Measurements from ENCODE around the gene SMARCC1.
"Not testable (repeated sequence)": the region's sequence is repeated elsewhere in the genome, so short reads cannot be mapped to it uniquely, and the experiment has no call there.

SMARCC1 gene

GRCh38 chr3:47741925-47742324, 39.8 kb downstream of the SMARCC1 start:
- H3K4me3 ChIP-seq (ENCODE audit: low read length in 2 of 2) = no peak overlapping the region
- H3K27ac ChIP-seq (ENCODE audit: low read length) = no peak overlapping the region
- no peak overlapping the region for H3K9ac ChIP-seq (ENCODE audit: low read length in 2 of 2)
- no peaks in the 10 kb centered on the region for H3K4me1 ChIP-seq (ENCODE audit: control insufficient read depth, insufficient read depth, low read length)
- no peaks in the 10 kb centered on the region for H3K9me3 ChIP-seq (ENCODE audit: control insufficient read depth in 2 of 2, low read length in 2 of 2)
- H3K36me3 ChIP-seq (ENCODE audit: control insufficient read depth in 2 of 2, insufficient read depth in 2 of 2, low read length in 2 of 2) = peaks cover 2 to 10% of the 10 kb centered on the region in 2 donors
- no peaks in the 10 kb centered on the region for H3K27me3 ChIP-seq (ENCODE audit: control insufficient read depth in 1 of 2, insufficient read depth in 2 of 2, low read length in 2 of 2)

DNA sequence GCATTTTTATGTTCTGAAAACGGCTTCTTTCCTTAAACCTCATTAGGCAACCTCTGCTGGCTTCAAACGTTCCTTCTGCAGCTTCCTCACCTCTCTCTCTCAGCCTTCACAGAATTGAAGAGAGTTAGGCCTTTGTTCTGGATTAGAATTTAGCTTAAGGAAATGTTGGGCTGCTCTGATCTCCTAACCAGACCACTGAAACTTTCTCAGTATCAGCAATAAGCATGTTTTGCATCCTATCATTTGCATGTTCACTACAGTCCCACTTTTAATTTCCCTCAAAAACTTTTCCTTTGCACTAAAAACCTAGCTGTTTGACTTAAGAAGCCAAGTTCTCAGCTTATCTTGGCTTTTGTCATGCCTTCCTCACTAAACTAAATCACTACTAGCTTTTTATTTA, 49.5 kb downstream of the SMARCC1 start:
- H3K9ac ChIP-seq (ENCODE audit: low read length in 2 of 2) = no peak overlapping the region
- peaks cover 14 to 18% of the 10 kb centered on the region in 2 donors for H3K36me3 ChIP-seq (ENCODE audit: control insufficient read depth in 2 of 2, insufficient read depth in 2 of 2, low read length in 2 of 2)
- H3K4me1 ChIP-seq (ENCODE audit: control insufficient read depth, insufficient read depth, low read length) = no peaks in the 10 kb centered on the region

GRCh38 chr3:47731061-47731460, 50.6 kb downstream of the SMARCC1 start:
- H3K27me3 ChIP-seq (ENCODE audit: control insufficient read depth in 1 of 2, insufficient read depth in 2 of 2, low read length in 2 of 2) = no peaks in the 10 kb centered on the region
- H3K9ac ChIP-seq (ENCODE audit: low read length in 2 of 2) = no peak overlapping the region
- H3K4me3 ChIP-seq (ENCODE audit: low read length in 2 of 2) = no peak overlapping the region
- peaks cover 20 to 22% of the 10 kb centered on the region in 2 donors for H3K36me3 ChIP-seq (ENCODE audit: control insufficient read depth in 2 of 2, insufficient read depth in 2 of 2, low read length in 2 of 2)
- H3K27ac ChIP-seq (ENCODE audit: low read length) = no peak overlapping the region
- H3K4me1 ChIP-seq (ENCODE audit: control insufficient read depth, insufficient read depth, low read length) = no peaks in the 10 kb centered on the region
- H3K9me3 ChIP-seq (ENCODE audit: control insufficient read depth in 2 of 2, low read length in 2 of 2) = no peaks in the 10 kb centered on the region

More for the DNA sequence above, 49.5 kb downstream of the SMARCC1 start:
- Histone ChIP-seq H3K27me3 (ENCODE audit: control insufficient read depth in 1 of 2, insufficient read depth in 2 of 2, low read length in 2 of 2) (no peaks in the 10 kb centered on the region), H3K27ac (ENCODE audit: low read length) (no peak overlapping the region), H3K9me3 (ENCODE audit: control insufficient read depth in 2 of 2, low read length in 2 of 2) (no peaks in the 10 kb centered on the region), H3K4me3 (ENCODE audit: low read length in 2 of 2) (no peak overlapping the region)

GRCh38 chr3:47722859-47723258, 58.8 kb downstream of the SMARCC1 start:
- Histone ChIP-seq H3K4me1 (ENCODE audit: control insufficient read depth, insufficient read depth, low read length) (no peaks in the 10 kb centered on the region), H3K36me3 (ENCODE audit: control insufficient read depth in 2 of 2, insufficient read depth in 2 of 2, low read length in 2 of 2) (peaks cover 8 to 12% of the 10 kb centered on the region in 2 donors), H3K9me3 (ENCODE audit: control insufficient read depth in 2 of 2, low read length in 2 of 2) (no peaks in the 10 kb centered on the region), H3K4me3 (ENCODE audit: low read length in 2 of 2) (no peak overlapping the region), H3K9ac (ENCODE audit: low read length in 2 of 2) (no peak overlapping the region), H3K27ac (ENCODE audit: low read length) (no peak overlapping the region), H3K27me3 (ENCODE audit: control insufficient read depth in 1 of 2, insufficient read depth in 2 of 2, low read length in 2 of 2) (no peaks in the 10 kb centered on the region)

DNA sequence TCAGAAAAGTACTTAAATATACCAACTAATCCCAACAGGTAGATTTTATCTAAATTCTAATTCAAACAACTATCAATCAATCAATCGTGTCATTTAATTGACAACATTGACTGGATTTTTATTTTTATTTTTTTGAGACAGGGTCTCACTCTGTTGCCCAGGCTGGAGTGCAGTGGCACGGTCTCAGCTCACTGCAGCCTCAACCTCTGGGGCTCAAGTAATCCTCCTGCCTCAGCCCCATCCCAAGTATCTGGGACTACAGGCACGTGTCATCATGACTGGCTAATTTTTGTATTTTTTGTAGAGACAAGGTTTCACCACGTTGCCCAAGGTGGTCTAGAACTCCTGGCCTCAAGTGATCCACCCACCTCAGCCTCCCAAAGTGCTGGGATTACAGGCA, 64.2 kb downstream of the SMARCC1 start:
- peaks cover 7 to 16% of the 10 kb centered on the region in 2 donors for H3K36me3 ChIP-seq (ENCODE audit: control insufficient read depth in 2 of 2, insufficient read depth in 2 of 2, low read length in 2 of 2)
- H3K27ac ChIP-seq (ENCODE audit: low read length); H3K9me3 ChIP-seq (ENCODE audit: control insufficient read depth in 2 of 2, low read length in 2 of 2); H3K4me3 ChIP-seq (ENCODE audit: low read length in 2 of 2); H3K9ac ChIP-seq (ENCODE audit: low read length in 2 of 2); H3K27me3 ChIP-seq (ENCODE audit: control insufficient read depth in 1 of 2, insufficient read depth in 2 of 2, low read length in 2 of 2); H3K4me1 ChIP-seq (ENCODE audit: control insufficient read depth, insufficient read depth, low read length): not testable (repeated sequence)

GRCh38 chr3:47716656-47717055, 65.0 kb downstream of the SMARCC1 start:
- H3K4me3 ChIP-seq (ENCODE audit: low read length in 2 of 2) = no peak overlapping the region
- no peaks in the 10 kb centered on the region for H3K27me3 ChIP-seq (ENCODE audit: control insufficient read depth in 1 of 2, insufficient read depth in 2 of 2, low read length in 2 of 2)
- no peaks in the 10 kb centered on the region for H3K9me3 ChIP-seq (ENCODE audit: control insufficient read depth in 2 of 2, low read length in 2 of 2)
- H3K4me1 ChIP-seq (ENCODE audit: control insufficient read depth, insufficient read depth, low read length) = no peaks in the 10 kb centered on the region
- no peak overlapping the region for H3K9ac ChIP-seq (ENCODE audit: low read length in 2 of 2)
- H3K36me3 ChIP-seq (ENCODE audit: control insufficient read depth in 2 of 2, insufficient read depth in 2 of 2, low read length in 2 of 2) = peaks cover 7 to 17% of the 10 kb centered on the region in 2 donors
- H3K27ac ChIP-seq (ENCODE audit: low read length) = no peak overlapping the region

GRCh38 chr3:47715928-47716327, 65.8 kb downstream of the SMARCC1 start:
- Histone ChIP-seq H3K9me3 (ENCODE audit: control insufficient read depth in 2 of 2, low read length in 2 of 2) (no peaks in the 10 kb centered on the region), H3K9ac (ENCODE audit: low read length in 2 of 2) (no peak overlapping the region), H3K36me3 (ENCODE audit: control insufficient read depth in 2 of 2, insufficient read depth in 2 of 2, low read length in 2 of 2) (peaks cover 9 to 17% of the 10 kb centered on the region in 2 donors), H3K27ac (ENCODE audit: low read length) (no peak overlapping the region), H3K27me3 (ENCODE audit: control insufficient read depth in 1 of 2, insufficient read depth in 2 of 2, low read length in 2 of 2) (no peaks in the 10 kb centered on the region), H3K4me3 (ENCODE audit: low read length in 2 of 2) (no peak overlapping the region), H3K4me1 (ENCODE audit: control insufficient read depth, insufficient read depth, low read length) (no peaks in the 10 kb centered on the region)

DNA sequence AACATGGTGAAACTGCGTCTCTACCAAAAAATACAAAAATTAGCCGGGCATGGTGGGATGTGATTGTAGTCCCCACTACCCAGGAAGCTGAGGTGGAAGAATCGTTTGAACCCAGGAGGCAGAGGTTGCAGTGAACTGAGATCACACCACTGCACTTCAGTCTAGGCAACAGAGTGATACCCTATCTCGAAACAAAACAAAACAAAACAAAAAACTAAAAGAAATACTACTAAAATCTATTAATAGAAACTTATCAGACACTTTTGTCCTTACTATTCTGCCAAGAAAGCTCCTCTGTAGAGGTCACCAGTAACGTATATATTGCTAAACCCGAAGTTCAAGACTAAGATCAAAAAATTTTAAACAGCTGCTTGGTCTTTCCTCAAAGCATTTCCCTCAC, 67.1 kb downstream of the SMARCC1 start:
- H3K4me1 ChIP-seq (ENCODE audit: control insufficient read depth, insufficient read depth, low read length) = no peaks in the 10 kb centered on the region
- peaks cover 11 to 24% of the 10 kb centered on the region in 2 donors for H3K36me3 ChIP-seq (ENCODE audit: control insufficient read depth in 2 of 2, insufficient read depth in 2 of 2, low read length in 2 of 2)
- H3K27me3 ChIP-seq (ENCODE audit: control insufficient read depth in 1 of 2, insufficient read depth in 2 of 2, low read length in 2 of 2) = no peaks in the 10 kb centered on the region
- H3K4me3 ChIP-seq (ENCODE audit: low read length in 2 of 2) = no peak overlapping the region
- H3K9me3 ChIP-seq (ENCODE audit: control insufficient read depth in 2 of 2, low read length in 2 of 2) = no peaks in the 10 kb centered on the region
- no peak overlapping the region for H3K9ac ChIP-seq (ENCODE audit: low read length in 2 of 2)
- H3K27ac ChIP-seq (ENCODE audit: low read length) = no peak overlapping the region

- H3K36me3 ChIP-seq (ENCODE audit: control insufficient read depth in 2 of 2, insufficient read depth in 2 of 2, low read length in 2 of 2) = peaks cover 14 to 24% of the 10 kb centered on the region in 2 donors
- no peak overlapping the region for H3K9ac ChIP-seq (ENCODE audit: low read length in 2 of 2)
- no peaks in the 10 kb centered on the region for H3K9me3 ChIP-seq (ENCODE audit: control insufficient read depth in 2 of 2, low read length in 2 of 2)
- H3K27me3 ChIP-seq (ENCODE audit: control insufficient read depth in 1 of 2, insufficient read depth in 2 of 2, low read length in 2 of 2) = no peaks in the 10 kb centered on the region
- H3K4me3 ChIP-seq (ENCODE audit: low read length in 2 of 2) = no peak overlapping the region
- no peak overlapping the region for H3K27ac ChIP-seq (ENCODE audit: low read length)
- no peaks in the 10 kb centered on the region for H3K4me1 ChIP-seq (ENCODE audit: control insufficient read depth, insufficient read depth, low read length)
Measured at GRCh38 chr3:47713655-47714054, 68.0 kb downstream of the SMARCC1 start.

- Histone ChIP-seq H3K27me3 (ENCODE audit: control insufficient read depth in 1 of 2, insufficient read depth in 2 of 2, low read length in 2 of 2) (no peaks in the 10 kb centered on the region), H3K9ac (ENCODE audit: low read length in 2 of 2) (no peak overlapping the region), H3K4me1 (ENCODE audit: control insufficient read depth, insufficient read depth, low read length) (no peaks in the 10 kb centered on the region), H3K27ac (ENCODE audit: low read length) (no peak overlapping the region), H3K36me3 (ENCODE audit: control insufficient read depth in 2 of 2, insufficient read depth in 2 of 2, low read length in 2 of 2) (peaks cover 16 to 24% of the 10 kb centered on the region in 2 donors), H3K4me3 (ENCODE audit: low read length in 2 of 2) (no peak overlapping the region), H3K9me3 (ENCODE audit: control insufficient read depth in 2 of 2, low read length in 2 of 2) (no peaks in the 10 kb centered on the region)
Measured at GRCh38 chr3:47712398-47712797, 69.3 kb downstream of the SMARCC1 start.

DNA sequence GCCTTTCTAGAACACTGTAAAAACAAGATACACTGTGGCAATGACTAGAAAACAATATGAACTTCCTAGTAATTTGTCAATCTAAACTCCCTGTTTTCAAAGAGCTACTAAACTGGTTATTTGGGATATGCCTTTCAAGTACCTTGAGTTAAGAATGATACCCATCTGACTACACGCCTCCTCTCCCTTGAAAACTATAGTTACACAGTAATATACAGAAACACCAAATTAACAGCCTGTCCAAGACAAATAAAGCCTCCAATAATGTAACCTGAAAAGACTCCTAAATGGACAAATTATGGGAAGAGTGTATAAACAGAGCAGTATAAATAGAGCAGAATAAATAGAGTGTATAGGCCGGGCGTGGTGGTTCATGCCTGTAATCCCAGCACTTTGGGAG, 70.1 kb downstream of the SMARCC1 start:
- no peaks in the 10 kb centered on the region for H3K27me3 ChIP-seq (ENCODE audit: control insufficient read depth in 1 of 2, insufficient read depth in 2 of 2, low read length in 2 of 2)
- H3K27ac ChIP-seq (ENCODE audit: low read length) = no peak overlapping the region
- no peaks in the 10 kb centered on the region for H3K4me1 ChIP-seq (ENCODE audit: control insufficient read depth, insufficient read depth, low read length)
- H3K9me3 ChIP-seq (ENCODE audit: control insufficient read depth in 2 of 2, low read length in 2 of 2) = no peaks in the 10 kb centered on the region
- no peak overlapping the region for H3K4me3 ChIP-seq (ENCODE audit: low read length in 2 of 2)
- no peak overlapping the region for H3K9ac ChIP-seq (ENCODE audit: low read length in 2 of 2)
- H3K36me3 ChIP-seq (ENCODE audit: control insufficient read depth in 2 of 2, insufficient read depth in 2 of 2, low read length in 2 of 2) = peaks cover 20 to 29% of the 10 kb centered on the region in 2 donors
